ENCODE data around the gene BNC2. TPM values are rescaled to one million over a fixed set of nuclear protein-coding genes. Genes with fewer than 3 reads are reported as not detected.

The BNC2 gene
- total RNA-seq, 4 donors from 2014 or later, result 3.8 to 14.9 (median 8.2) TPM

GRCh38 chr9:16475996-16476395, 394.5 kb downstream of the BNC2 start:
- DNase-seq, result no peak
- intact Hi-C loops (cut with DNase I), result no loop called here
- Histone ChIP-seq H3K27me3 (no peaks in the 10 kb centered on the region), H3K4me1 (peaks cover 0 to 17% of the 10 kb centered on the region in 2 donors), H3K4me3 (replicated peaks in 1 of 3) (no peak overlapping the region), H3K9me3 (no peaks in the 10 kb centered on the region), H3K36me3 (no peaks in the 10 kb centered on the region), H3K27ac (no peak overlapping the region)
- WGBS, 2 donors, result 82 to 89% methylated on average over 7 of the region's 7 CpGs
- TF ChIP-seq CTCF (IDR thresholded peaks at IDR 0.05) (no peak), POLR2A (IDR thresholded peaks at IDR 0.05) (no peak)

GRCh38 chr9:16475257-16475656, 395.2 kb downstream of the BNC2 start:
- 41 to 54% methylated on average over 3 of the region's 3 CpGs for WGBS, 2 donors
- no peak for DNase-seq
- no peaks in the 10 kb centered on the region for H3K27me3 ChIP-seq
- intact Hi-C loops (cut with DNase I), result no loop called here
- H3K4me3 ChIP-seq (replicated peaks in 1 of 3), result no peak overlapping the region
- TF ChIP-seq POLR2A (IDR thresholded peaks at IDR 0.05), result no peak
- TF ChIP-seq CTCF (IDR thresholded peaks at IDR 0.05), result no peak
- no peaks in the 10 kb centered on the region for H3K36me3 ChIP-seq
- H3K9me3 ChIP-seq, result no peaks in the 10 kb centered on the region
- H3K27ac ChIP-seq, result no peak overlapping the region
- H3K4me1 ChIP-seq, result peaks cover 0 to 17% of the 10 kb centered on the region in 2 donors

- H3K4me3 ChIP-seq (replicated peaks in 1 of 3), result no peak overlapping the region
- intact Hi-C loops (cut with DNase I), result no loop called here
- H3K9me3 ChIP-seq, result no peaks in the 10 kb centered on the region
- H3K27ac ChIP-seq, result no peak overlapping the region
- no peak for DNase-seq
- peaks cover 0 to 6% of the 10 kb centered on the region in 2 donors for H3K4me1 ChIP-seq
- TF ChIP-seq CTCF (IDR thresholded peaks at IDR 0.05) (no peak), POLR2A (IDR thresholded peaks at IDR 0.05) (no peak)
- H3K27me3 ChIP-seq, result no peaks in the 10 kb centered on the region
- 78 to 86% methylated on average over 4 of the region's 4 CpGs for WGBS, 2 donors
- no peaks in the 10 kb centered on the region for H3K36me3 ChIP-seq
Measured at GRCh38 chr9:16469184-16469583, 401.3 kb downstream of the BNC2 start.

GRCh38 chr9:16461851-16462250, 408.6 kb downstream of the BNC2 start:
- Histone ChIP-seq H3K4me3 (replicated peaks in 1 of 3) (no peak overlapping the region), H3K27me3 (no peaks in the 10 kb centered on the region), H3K36me3 (no peaks in the 10 kb centered on the region), H3K4me1 (peaks cover 15 to 23% of the 10 kb centered on the region in 2 donors), H3K27ac (peak overlapping the region; percentile 21 to 80 (median 44)), H3K9me3 (no peaks in the 10 kb centered on the region)
- intact Hi-C loops (cut with DNase I), result no loop called here
- 54 to 71% methylated on average over 2 of the region's 2 CpGs for WGBS, 2 donors
- TF ChIP-seq CTCF (IDR thresholded peaks at IDR 0.05) (no peak), POLR2A (IDR thresholded peaks at IDR 0.05) (no peak)
- DNase-seq, result no peak

- no peaks in the 10 kb centered on the region for H3K36me3 ChIP-seq
- no peak for TF ChIP-seq CTCF (IDR thresholded peaks at IDR 0.05)
- no peak for TF ChIP-seq POLR2A (IDR thresholded peaks at IDR 0.05)
- intact Hi-C loops (cut with DNase I), result no loop called here
- peak; percentile 87 to 89 for DNase-seq
- peak overlapping the region; percentile 64 to 80 (median 79) for H3K27ac ChIP-seq
- H3K4me1 ChIP-seq, result peaks cover 15 to 23% of the 10 kb centered on the region in 2 donors
- no peaks in the 10 kb centered on the region for H3K27me3 ChIP-seq
- no peak overlapping the region for H3K4me3 ChIP-seq (replicated peaks in 1 of 3)
- WGBS, 2 donors, result 48 to 50% methylated on average over 12 of the region's 12 CpGs
- H3K9me3 ChIP-seq, result no peaks in the 10 kb centered on the region
Measured at GRCh38 chr9:16461137-16461840, 409.2 kb downstream of the BNC2 start.
